ENCODE data around the gene NODAL. TPM values are rescaled to one million over a fixed set of nuclear protein-coding genes. Genes with fewer than 3 reads are reported as not detected.
A peak's percentile ranks its signal among the peaks of the same experiment; 100 is the strongest.

NODAL gene
- total RNA-seq, 1 donor from 2014 or later = not detected

- DNase-seq (peak; percentile 86), ATAC-seq (ENCODE audit: poor library complexity) (peak; percentile 83)
These were observed 36.2 kb downstream of the NODAL start for GRCh38 chr10:70405037-70405824.

GRCh38 chr10:70404787-70405036 is 36.8 kb downstream of the NODAL start:
- ATAC-seq (ENCODE audit: poor library complexity) (no peak), DNase-seq (no peak)
- intact Hi-C loops (cut with DNase I) = no loop called here

More at GRCh38 chr10:70405037-70405824, 36.2 kb downstream of the NODAL start:
- intact Hi-C loops (cut with DNase I) = no loop called here

GRCh38 chr10:70404036-70404786 is 37.3 kb downstream of the NODAL start, which contains the start of gene EIF4EBP2:
Gene EIF4EBP2, plus strand, starts transcription at chr10:70404145. Its CDS starts 257 bp downstream, at chr10:70404402.
- peak; percentile 93 for ATAC-seq (ENCODE audit: poor library complexity)

GRCh38 chr10:70403483-70404035 is 37.9 kb downstream of the NODAL start:
- intact Hi-C loops (cut with DNase I) = no loop called here
- no peak for DNase-seq
- ATAC-seq (ENCODE audit: poor library complexity) = no peak

More at GRCh38 chr10:70404036-70404786, 37.3 kb downstream of the NODAL start, which contains the start of gene EIF4EBP2:
- intact Hi-C loops (cut with DNase I) = no loop called here
- DNase-seq = peak; percentile 99

DNA sequence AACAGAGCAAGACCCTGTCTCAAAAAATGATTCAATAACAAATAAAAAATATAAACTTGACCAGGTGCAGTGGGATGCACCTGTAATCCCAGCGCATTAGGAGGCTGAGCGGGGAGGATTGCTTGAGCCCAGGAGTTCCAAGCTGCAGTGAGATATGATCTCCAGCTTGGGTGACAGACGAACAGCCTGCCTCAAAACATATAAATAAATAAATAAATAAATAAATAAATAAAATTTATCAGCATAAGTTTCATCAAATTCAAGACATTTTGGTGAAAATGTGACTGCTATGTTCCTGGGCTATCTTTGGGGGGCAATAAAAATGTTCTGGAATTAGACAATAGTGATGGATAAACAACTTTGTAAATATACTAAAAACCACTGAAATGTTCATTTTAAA is 42.3 kb downstream of the NODAL start:
- intact Hi-C loops (cut with DNase I) = no loop called here
- ATAC-seq (ENCODE audit: poor library complexity) = no peak
- DNase-seq = no peak

- no peak for DNase-seq
- intact Hi-C loops (cut with DNase I) = no loop called here
- ATAC-seq (ENCODE audit: poor library complexity) = no peak
These were observed 45.3 kb downstream of the NODAL start for GRCh38 chr10:70396140-70396539.

DNA sequence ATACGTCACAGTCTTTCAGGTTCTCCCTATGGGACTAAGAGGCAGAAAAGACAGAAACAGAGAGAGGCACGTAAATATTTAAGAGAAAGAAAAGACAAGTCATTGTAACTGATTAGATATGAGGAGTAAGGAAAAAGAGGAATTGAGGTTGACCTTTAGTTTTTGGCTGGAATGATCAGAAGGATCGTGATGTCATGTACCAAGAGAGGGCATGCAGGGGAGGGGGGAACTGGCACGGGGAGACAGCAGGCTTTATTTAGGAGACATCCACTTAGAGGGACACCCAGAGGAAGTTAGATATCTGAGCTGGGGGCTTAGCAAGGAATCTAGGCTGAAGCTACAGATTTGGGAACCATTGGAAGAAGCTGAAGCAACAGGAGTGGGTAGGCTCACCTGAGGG is 49.8 kb downstream of the NODAL start:
- peak; percentile 67 for ATAC-seq (ENCODE audit: poor library complexity)
- intact Hi-C loops (cut with DNase I) = no loop called here
- no peak for DNase-seq

Other genes starting within 250 kb of the NODAL start
- gene PPA1, start 208.3 kb downstream of the NODAL start, total RNA-seq = 96.6 TPM
- gene NPFFR1, start 157.7 kb downstream of the NODAL start, total RNA-seq = 0.03 TPM
- 59.9 TPM for gene LRRC20, start 59.1 kb downstream of the NODAL start, total RNA-seq
- gene EIF4EBP2, start 37.5 kb downstream of the NODAL start, total RNA-seq = 92.7 TPM
- 4.6 TPM for gene PALD1, start 37.1 kb upstream of the NODAL start, total RNA-seq
- gene PRF1, start 161.1 kb upstream of the NODAL start, total RNA-seq = 2.2 TPM
- 0.16 TPM for gene ADAMTS14, start 230.8 kb upstream of the NODAL start, total RNA-seq